IPS-18c (cell line): Measurements from ENCODE around the gene ZNF205.
A peak's percentile ranks its signal among the peaks of the same experiment; 100 is the strongest.
"Not testable (repeated sequence)": the region's sequence is repeated elsewhere in the genome, so short reads cannot be mapped to it uniquely, and the experiment has no call there.

Source experiments
- H3K4me3 ChIP-seq: 2 replicates; pipeline ENCODE4 v1.7.0; 2013; ENCODE audit warnings: low read depth, mild to moderate bottlenecking, low read length, moderate library complexity; ENCODE audit not compliant: insufficient read depth
- H3K9me3 ChIP-seq: one replicate; pipeline ENCODE4 v1.6.1; 2013; ENCODE audit warnings: mild to moderate bottlenecking, low read length, moderate library complexity; ENCODE audit not compliant: control insufficient read depth, insufficient read depth

ZNF205 gene

DNA sequence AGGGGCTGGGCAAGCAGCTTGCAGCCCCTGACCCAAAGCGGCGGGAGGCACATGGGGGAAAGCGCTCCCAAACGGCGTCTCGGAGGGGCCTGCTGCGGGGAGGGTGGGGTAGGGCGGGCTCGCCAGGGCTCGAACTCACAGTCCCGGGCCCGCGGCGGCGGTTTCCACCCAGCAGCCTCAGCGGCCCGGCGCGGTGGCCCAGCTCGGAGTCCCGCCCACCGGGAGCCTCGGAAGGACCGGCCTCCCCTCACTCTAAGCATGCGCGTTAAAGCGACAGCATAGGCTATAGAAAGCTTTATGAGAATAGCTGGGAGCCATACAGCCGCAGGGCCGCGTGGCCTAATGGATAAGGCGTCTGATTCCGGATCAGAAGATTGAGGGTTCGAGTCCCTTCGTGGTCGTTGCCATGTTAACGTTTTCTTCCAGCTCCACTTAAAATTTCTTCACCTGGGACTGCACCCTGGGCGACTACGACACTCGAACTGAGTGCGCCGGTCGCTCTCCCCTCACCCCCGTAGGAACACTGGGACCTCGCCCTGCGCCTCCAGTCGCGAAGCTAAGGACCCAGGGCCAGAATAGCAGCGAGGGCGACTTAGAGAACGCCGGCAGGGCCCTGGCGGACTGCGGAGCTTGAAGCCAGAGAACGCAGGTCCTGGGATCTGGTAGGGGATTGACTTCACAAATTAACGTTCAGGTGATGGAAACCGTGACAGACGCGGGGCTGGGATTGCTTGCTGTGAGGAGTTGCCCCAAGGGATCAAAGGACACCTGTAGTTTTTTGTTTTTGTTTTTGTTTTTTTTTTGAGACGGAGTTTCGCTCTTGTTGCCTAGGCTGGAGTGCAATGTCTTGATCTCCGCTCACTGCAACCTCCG lies 38.2 kb downstream of the ZNF205 start:
- H3K4me3 ChIP-seq: peak overlapping the region; percentile 52
- H3K9me3 ChIP-seq: no peaks in the 10 kb centered on the region

DNA sequence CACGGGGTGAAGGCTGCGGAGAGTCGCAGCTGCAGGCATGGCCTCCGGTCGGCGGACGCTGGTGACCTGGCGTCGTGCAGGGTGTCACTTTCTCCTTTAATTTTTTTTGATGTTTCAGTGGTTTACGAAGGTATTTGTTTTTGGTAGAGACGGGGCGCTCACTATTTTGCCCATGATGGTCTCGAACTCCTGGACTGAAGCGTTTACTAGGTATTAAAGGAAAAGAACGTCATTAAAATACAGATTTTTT lies 39.6 kb downstream of the ZNF205 start:
- Histone ChIP-seq H3K9me3 (no peaks in the 10 kb centered on the region), H3K4me3 (peak overlapping the region; percentile 75; the same call in 1 of the 2 replicates)

DNA sequence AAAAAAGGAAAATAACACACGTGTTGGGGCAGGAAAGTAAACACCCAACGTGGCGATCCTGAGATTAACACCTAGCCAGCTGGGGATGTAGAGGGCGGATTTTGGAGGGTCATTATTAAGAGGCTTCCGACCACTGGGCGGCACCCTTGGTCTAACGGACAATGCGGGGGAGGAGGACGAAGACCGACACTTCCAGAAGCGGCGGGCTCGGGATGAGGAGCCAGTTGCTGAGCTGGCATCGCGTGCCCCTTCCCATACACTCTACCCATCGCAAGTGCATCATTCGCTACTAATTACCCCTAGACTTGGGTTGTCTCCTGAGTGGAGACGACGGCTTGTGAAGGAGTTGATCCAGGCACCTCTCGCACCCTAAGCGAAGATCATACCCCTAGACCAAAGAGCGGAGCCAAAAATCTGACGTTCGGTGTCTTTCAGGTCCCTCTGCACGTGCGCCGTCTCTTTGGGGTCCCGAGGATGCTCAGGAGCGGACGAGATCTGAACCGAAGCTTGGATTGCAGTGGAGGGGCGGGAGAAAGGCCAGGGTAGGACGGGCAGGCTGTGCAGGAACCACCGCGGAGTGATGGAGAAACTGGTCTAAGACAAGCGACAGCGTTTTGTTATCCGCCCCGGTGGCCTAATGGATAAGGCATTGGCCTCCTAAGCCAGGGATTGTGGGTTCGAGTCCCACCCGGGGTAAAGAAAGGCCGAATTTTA lies 40.0 kb downstream of the ZNF205 start:
- Histone ChIP-seq H3K4me3 (peak overlapping the region; percentile 75), H3K9me3 (no peaks in the 10 kb centered on the region)

DNA sequence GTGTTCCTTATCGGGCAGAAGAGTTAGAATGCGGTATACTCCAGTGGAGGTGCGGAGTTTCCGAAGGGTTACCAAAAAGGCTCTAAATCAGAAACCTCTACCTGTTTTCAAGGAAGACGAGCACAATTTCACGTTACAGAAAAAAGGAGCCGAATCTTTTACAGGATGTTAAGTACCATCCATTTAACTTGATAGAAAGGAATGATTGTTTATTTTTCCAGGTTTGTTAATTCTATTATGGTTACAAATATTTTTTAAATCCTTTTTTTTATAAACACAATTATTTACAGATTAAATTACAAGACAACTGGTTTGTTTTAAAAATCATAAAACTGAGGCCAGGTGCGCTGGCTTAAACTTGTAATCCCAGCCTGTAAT lies 40.6 kb downstream of the ZNF205 start:
- Histone ChIP-seq H3K4me3 (no peak overlapping the region; the same call in 1 of the 2 replicates), H3K9me3 (no peaks in the 10 kb centered on the region)

DNA sequence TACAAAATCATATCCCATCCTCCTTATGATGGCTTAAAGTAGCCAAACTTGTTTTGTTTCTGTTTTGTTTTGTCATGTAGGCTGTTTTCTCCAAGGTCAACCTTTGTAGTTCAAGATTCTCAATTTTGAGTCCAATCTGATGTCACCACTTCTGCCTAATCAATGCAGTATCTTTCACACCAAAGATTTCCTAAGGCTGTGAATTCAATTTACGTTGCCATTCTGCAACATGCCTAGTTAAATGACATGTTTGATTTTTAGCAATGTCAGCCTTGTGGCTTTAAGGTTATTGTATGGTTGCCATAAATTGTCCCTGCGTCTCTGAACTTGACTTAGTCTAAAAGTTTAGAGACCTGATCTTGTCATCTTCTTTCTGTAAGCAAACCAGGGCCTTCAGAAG lies 42.8 kb downstream of the ZNF205 start:
- H3K9me3 ChIP-seq: no peaks in the 10 kb centered on the region
- H3K4me3 ChIP-seq: no peak overlapping the region

DNA sequence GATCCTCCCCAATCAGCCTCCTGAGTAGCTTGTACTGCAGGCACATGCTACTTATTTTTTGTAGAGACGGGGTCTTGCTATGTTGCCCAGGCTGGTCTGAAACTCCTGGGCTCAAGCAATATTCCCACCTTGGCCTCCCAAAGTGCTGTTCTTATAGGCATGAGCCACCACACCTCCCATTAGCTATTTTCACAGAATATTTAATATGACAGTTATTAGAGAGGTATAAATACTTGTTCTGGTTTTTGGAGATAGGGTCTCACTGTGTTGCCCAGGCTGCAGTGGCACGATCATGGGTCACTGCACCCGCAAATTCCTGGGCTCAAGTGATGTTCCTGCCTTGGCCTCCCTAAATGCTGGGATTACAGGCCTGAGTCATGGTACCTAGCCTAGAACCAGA lies 43.6 kb downstream of the ZNF205 start:
- Histone ChIP-seq H3K9me3 (no peaks in the 10 kb centered on the region), H3K4me3 (no peak overlapping the region)

DNA sequence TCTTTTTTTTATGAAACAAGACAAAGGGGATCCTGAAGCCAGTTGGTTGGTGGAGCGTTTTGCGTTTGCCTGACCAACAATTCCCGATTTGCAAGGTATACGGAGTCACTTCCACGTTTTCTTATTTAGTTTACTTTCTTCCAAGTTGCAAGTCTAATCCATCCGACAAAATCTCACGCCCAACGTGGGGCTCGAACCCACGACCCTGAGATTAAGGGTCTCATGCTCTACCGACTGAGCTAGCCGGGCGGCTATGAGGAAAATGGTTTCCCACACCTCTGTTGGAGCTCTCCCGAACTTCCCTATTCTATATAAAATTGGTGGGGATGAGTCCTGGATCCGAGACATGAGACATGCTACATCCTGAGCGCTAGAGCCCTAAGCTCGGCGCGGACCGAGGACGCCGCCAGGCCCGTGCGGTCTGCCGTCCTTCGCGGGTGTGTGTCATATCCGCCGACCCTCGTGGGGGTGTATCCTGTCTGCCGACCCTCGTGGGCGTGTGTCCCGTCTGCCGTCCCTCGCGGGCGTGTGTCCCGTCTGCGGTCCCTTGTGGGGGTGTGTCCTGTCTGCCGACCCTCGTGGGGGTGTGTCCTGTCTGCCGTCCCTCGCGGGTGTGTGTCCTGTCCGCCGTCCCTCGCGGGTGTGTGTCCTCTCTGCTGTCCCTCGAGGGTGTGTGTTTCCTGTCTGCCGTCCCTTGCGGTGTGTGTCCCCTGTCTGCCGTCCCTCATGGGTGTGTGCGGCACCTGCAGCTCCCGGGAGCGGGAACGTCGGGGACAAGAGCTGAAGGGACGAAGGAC lies 45.0 kb downstream of the ZNF205 start:
- H3K4me3 ChIP-seq: peak overlapping the region; percentile 83
- H3K9me3 ChIP-seq: peaks cover 2% of the 10 kb centered on the region

DNA sequence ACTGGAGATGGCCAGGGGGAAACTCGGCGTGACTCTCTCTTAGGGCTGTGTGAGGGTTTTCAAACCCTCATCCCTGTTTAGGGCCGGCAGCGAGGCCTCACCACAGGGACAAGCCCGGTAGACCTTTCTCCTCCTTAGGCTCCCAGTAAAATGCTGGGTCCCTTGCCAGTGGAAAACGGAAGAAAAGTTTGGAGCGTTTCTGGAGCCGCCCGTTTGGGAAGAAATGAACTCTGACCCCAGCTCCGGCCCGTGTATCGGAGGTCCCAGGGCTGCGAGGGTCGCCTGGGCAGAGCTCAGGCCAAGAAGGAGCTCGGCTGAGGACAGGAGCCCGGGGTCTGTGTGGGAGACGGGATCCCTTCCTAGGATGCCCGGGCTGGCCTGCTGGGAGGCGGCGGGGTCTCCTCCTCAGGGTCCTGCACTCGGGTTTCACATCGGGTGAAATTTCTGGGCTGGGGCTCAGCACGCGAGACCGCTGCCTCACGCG lies 45.7 kb downstream of the ZNF205 start:
- H3K9me3 ChIP-seq: peaks cover 2% of the 10 kb centered on the region
- H3K4me3 ChIP-seq: peak overlapping the region; percentile 83

DNA sequence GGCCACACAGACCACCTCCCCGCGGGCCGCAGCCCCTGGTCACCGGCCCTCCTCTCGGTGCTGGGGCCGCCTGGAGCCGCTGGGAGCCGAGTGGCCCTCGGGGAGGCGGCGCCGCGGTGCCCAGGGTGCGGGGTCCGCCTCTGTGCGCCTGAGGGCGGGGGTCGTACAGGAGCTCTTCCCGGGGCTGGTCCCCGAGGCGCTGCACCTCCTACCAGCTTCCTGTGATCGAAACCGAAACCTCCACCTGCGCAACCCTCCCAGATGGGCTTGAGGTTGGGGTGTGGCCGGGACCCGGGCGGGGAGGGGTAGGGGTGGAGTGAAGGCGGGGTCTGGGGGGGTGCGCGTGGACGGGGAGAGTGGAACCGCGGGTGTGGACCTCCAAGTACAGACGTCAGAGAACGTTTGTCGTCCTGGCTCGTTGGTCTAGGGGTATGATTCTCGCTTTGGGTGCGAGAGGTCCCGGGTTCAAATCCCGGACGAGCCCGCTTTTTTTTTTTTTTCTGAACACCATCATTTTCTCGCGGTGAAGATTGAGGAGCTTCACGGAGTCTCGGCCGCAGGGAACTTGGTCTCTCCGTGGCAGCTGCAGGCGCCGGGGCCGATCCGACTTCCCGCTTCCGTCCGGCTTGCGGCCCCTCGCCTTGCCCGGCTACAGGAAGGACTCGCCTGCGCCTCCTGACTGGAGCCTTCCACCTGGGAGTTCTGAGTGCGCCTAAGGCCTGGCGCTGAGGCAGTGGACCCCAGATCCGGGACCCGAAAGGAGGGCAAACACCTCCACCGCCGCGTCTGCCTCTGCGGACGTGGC lies 46.3 kb downstream of the ZNF205 start:
- H3K9me3 ChIP-seq: peaks cover 2% of the 10 kb centered on the region
- H3K4me3 ChIP-seq: peak overlapping the region; percentile 83

DNA sequence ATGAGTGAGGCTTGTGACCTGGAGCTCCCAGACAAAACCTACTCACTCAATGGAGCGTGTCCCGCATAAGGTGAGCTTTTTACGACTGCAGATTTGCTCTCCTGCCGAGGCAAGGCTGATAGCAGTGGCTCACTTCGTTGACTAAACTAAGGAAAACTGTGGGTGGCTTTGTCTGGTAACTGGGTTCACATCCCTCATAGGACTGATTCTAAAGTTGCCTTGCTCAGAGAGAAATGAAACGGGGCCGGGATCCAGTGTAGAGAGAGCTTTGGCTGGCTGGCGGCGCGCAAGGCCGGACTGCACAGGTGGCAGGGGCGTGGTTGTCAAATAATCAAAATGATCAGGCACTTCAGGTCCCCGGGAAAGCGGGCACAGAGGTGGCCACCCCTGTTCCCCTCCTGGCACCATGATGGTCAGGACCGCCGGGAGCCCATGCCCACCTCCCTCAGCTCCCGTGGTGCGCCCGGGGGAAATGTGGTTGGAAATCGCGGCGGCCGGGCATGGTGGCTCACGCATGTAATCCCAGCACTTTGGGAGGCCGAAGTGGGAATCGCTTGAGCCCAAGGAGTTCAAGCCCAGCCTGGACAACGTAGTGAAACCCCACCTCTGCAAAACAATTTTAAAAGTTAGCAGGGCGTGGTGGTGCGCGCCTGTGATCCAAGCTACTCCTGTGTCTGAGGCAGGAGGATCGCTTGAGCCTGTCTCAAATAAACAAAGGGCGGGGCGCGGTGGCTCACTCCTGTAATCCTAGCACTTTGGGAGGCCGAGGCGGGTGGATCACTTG lies 49.0 kb downstream of the ZNF205 start:
- Histone ChIP-seq H3K4me3 (no peak overlapping the region), H3K9me3 (peaks cover 5% of the 10 kb centered on the region)

DNA sequence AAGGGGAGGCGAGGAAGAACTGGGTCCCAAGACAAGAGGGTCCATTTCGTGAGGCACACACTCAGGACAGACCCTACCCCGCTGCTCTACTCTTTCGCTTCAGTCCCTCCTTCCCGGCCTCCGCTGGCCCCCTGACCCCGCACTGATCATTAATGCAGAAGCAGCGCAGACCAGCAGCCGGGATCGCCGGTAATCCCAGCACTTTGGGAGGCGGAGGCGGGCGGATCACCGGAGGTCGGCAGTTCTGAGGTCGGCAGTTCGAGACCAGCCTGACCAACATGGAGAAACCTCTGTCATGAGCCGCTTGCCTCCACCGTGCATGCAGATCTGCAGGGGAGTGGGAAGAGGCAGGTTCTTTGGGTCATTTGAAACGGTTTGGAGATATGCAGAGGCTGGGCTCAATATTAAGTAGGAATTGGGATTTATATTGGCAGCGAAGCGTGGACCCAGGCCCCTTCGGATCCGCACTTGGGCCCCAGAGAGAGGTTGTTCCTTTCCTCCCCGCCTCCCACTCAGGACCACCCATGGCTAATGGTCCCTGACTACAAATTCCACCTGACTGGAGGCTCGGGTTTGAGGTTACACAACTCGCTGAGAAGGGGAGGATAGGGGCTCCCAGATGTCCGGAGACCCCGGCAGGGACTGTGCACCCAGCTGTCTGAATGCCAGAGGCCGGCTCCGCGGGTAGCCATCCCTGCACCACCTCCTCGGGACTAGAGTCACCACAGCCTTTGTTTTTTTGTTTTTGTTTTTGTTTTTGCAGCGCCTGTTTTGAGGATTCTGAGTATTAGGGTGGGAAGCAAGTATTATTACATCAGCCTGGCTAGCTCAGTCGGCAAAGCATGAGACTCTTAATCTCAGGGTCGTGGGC lies 52.0 kb downstream of the ZNF205 start:
- Histone ChIP-seq H3K4me3 (no peak overlapping the region), H3K9me3 (peaks cover 5% of the 10 kb centered on the region)

DNA sequence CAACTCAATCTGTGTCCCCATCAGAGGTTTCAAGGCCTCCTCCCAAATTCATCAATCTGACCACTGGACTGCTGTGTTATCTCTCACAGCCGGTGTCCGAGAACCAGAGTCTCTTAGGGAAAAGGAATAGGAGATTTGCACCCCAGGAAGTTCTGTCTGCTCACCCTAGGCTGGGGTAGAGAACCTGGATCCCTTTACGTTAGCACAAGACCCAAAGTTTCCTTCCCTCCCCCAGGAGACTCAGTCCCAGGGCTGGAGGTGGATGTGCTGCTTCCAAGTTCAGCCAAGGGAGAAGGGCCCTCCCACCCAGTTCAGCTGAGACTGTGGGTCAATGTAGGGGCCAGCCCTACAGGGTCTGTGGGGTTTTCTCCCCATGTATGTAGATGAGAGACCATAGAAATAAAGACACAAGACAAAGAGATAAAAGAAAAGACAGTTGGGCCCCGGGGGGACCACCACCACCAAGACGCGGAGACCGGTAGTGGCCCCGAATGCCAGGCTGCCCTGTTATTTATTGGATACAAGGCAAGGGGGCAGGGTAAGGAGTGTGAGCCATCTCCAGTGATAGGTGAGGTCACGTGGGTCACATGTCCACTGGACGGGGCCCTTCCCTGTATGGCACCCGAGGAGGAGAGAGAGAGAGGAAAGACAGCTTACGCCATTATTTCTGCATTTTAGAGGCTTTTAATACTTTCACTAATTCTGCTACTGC lies 52.9 kb downstream of the ZNF205 start:
- Histone ChIP-seq H3K4me3 (no peak overlapping the region), H3K9me3 (peaks cover 5% of the 10 kb centered on the region)

DNA sequence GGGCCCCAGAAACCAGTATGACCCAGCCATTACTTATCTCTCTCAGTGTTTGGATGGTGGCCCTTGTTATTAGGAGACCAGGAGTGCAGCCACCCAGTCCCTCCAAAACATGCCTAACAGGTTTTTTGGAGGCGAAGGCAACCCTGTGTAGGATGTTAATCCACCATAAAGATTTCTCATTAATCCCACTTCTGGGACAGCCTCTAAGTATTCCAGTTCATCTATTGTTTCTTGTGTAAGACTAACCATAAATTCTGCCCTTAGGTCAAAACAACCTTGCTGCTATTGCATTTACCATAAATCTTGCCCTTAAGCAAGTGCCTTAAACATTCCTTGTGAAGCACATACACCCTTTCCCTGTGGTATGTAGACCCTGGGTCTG lies 54.1 kb downstream of the ZNF205 start:
- H3K4me3 ChIP-seq: no peak overlapping the region
- peaks cover 5% of the 10 kb centered on the region for H3K9me3 ChIP-seq

DNA sequence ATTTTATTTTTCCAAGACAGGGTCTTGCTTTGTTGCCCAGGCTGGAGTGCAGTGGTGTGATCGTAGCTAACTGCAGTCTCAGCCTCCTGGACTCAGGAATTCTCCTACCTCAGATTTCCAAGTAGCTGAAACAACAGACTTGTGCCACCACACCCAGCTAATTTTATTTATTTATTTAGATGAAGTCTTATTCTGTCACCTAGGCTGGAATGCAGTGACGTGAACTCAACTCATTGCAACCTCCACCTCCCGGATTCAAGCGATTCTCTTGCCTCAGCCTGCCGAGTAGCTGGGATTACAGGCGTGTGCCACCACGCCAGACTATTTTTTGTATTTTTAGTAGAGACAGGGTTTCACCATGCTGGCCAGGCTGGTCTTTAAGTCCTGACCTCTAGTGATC lies 56.3 kb downstream of the ZNF205 start:
- H3K4me3 ChIP-seq, H3K9me3 ChIP-seq: not testable (repeated sequence)
